CD4-positive, alpha-beta T cell treated with Interleukin-17A for 4 hours (primary cell): ENCODE data around the gene GPR160.

Experiments
- DNase-seq: peaks from one replicate; pipeline ENCODE4 v3.0.0-alpha.2; 2020; ENCODE audit warnings: mixed read lengths

GPR160 gene

DNA sequence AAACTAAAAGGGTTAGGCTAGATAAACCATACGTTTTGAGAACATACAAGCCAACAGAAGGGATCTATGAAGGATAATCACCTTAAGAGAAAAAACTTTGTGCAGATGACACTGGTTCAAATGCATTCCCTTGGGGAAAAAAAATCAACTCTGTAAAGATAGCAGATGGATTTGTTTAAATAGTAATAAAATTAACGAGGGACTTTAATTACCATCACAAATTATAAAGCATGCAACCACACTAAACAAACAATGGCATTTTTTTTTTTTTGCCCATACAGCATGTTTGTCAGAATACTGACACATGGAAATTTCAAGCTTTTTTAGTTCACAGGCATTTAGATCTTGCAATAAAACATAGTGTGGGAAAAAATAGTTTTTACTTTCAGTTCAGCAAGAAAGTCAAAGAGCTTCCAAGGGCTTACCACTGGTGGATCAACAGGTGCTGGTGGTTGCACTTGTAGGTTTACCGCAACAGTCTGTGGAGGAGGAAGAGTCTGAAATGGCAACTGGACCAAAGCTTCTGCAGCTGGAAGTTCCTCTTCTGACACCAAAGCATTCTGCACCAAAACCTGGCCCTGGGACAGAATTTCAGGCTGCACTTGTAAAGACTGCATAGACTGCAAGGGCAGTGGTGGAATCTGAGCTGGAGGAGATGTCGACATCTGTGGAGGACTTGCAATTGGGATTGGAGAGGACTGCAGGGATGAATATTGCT, 90.6 kb downstream of the GPR160 start:
- peak; percentile 13 for DNase-seq

DNA sequence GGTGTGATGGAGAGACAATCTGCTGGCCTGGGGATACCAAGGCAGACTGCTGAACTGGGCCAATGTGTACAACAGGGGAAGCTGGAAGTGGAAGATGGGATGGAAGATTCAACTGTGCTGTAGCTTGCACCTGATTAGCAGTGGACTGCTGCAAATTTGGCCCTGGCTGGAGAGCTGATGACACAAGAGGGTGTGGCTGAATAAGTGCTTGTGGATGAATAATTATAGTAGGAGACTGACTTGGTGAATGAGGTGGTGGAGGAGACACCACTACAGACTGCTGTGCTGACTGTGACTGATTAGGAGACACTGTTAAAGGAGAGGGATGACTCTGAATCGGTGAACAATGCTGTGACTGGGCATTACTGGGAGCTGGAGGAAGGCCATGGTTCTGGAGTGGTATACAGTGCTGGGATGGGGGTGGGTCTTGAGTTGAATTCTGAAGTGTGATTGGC, 91.2 kb downstream of the GPR160 start:
- no peak for DNase-seq

DNA sequence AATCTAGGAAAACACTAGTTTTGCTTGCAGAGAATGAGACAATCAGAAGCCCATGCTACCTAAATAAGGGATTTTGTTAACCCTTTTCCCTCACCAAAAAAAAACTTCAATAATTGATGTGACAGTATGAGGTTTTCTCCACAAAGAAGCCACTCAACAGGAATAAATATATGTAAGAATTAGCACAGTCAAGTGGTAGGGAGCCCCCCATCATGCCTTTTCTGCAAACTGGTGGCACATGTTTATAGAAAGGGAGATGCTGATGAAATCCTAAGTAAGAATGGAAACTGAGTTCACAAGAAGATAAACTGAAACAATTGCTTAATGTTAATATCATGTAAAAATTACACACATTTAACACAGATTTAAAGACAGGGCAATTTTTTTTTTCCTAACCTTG, 92.7 kb downstream of the GPR160 start:
- no peak for DNase-seq

DNA sequence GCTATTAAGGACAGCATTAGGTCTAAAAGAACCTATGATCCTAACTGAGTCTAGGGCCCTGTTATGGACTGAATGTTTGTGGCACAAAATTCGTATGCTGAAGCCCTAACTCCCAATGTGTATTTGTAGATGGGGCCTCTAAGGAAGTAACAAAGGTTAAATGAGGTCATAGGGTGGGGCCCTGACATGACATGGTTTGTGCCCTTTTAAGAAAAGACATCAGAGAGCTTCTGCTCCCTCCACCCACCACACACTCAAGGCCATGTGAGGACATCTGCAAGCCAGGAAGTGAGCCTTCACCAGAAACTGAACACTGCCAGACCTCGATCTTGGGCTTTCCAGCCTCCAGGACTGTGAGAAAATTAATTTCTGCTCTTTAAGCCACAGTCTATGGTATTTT, 94.5 kb downstream of the GPR160 start:
- no peak for DNase-seq
